GM12878 (cell line): ENCODE data around the gene CCSER1. TPM values are rescaled to one million over a fixed set of nuclear protein-coding genes. Genes with fewer than 3 reads are reported as not detected.

ENCODE experiments used
- ATAC-seq: fragments of 200-7000 bp; cut with Tn5 transposase; 3 replicates; pipeline ENCODE4 v1.9.1; 2020; ENCODE audit warnings: mild to moderate bottlenecking, moderate library complexity
- BruUV-seq: library from RNA; stranded (reverse); fragments of 400-500 nt; replicated peaks from 2 replicates; lab custom pipeline; 2021; lab: Mats Ljungman, UMichigan
- CTCF ChIA-PET: fragments of 300-600 bp; sonication (Branson Sonifier 250); formaldehyde crosslinking; extraction: SDS; loops from one replicate; lab custom pipeline; 2021; ENCODE audit warnings: inconsistent platforms; lab: Yijun Ruan, JAX
- POLR2A ChIA-PET: fragments of 350-600 bp; formaldehyde crosslinking; extraction: SDS; loops from one replicate; lab custom pipeline; 2021; ENCODE audit warnings: inconsistent platforms; lab: Charles Lee
- RAD21 ChIA-PET: fragments of 300-600 bp; sonication (Branson Sonifier 250); formaldehyde crosslinking; loops from one replicate; lab custom pipeline; 2023; ENCODE audit warnings: antibody characterized with exemption; ENCODE audit not compliant: unreplicated experiment; lab: Charles Lee
- SMC1A ChIA-PET: fragments of 300-600 bp; sonication (Branson Sonifier 250); formaldehyde crosslinking; loops from one replicate; lab custom pipeline; 2023; ENCODE audit not compliant: unreplicated experiment, uncharacterized antibody; lab: Charles Lee
- DNase-seq: peaks from one replicate; pipeline ENCODE4 v3.0.0-alpha.2; 2011; ENCODE audit warnings: low read depth, low spot score
- FAIRE-seq: peaks from 3 replicates; lab custom pipeline; 2011; peaks lifted over from hg19 to GRCh38; lab: Jason Lieb, UNC
- H2AFZ ChIP-seq: 2 replicates; pipeline ENCODE4 v1.6.0; 2011; ENCODE audit warnings: low read depth, low read length, control low read depth; ENCODE audit not compliant: control insufficient read depth
- H3K27ac ChIP-seq: 2 replicates; pipeline ENCODE4 v1.5.1; 2011; ENCODE audit warnings: control low read depth; ENCODE audit not compliant: control insufficient read depth, insufficient read depth
- H3K27me3 ChIP-seq, 2 experiments: replicated peaks in 1 of 2; 2 replicates each; pipeline versions ENCODE4 v1.6.0 to v1.6.1; 2011; ENCODE audit warnings: low read length in 1 of 2; ENCODE audit not compliant: control insufficient read depth in 2 of 2, insufficient read depth in 2 of 2
- H3K36me3 ChIP-seq, 2 experiments: 2 replicates each; pipeline ENCODE4 v1.5.1; 2011; ENCODE audit warnings: low read length in 1 of 2; ENCODE audit not compliant: control insufficient read depth in 2 of 2, insufficient read depth in 2 of 2
- H3K4me1 ChIP-seq: 2 replicates; pipeline ENCODE4 v1.6.1; 2011; ENCODE audit warnings: mild to moderate bottlenecking, low read length, moderate library complexity, mixed read lengths; ENCODE audit not compliant: control insufficient read depth, insufficient read depth
- H3K4me2 ChIP-seq: 2 replicates; pipeline ENCODE4 v1.6.0; 2011; ENCODE audit warnings: control low read depth; ENCODE audit not compliant: control insufficient read depth, insufficient read depth
- H3K4me3 ChIP-seq: fragments of 200-600 bp; sonication (generic); 2 replicates; pipeline ENCODE4 v1.5.1; 2016
- H3K79me2 ChIP-seq: 2 replicates; pipeline ENCODE4 v1.6.0; 2011; ENCODE audit warnings: low read length; ENCODE audit not compliant: control insufficient read depth, insufficient read depth
- H3K9ac ChIP-seq: 2 replicates; pipeline ENCODE4 v1.8.0; 2011; ENCODE audit warnings: low read length, control low read depth, mixed read lengths; ENCODE audit not compliant: control insufficient read depth, insufficient read depth
- H3K9me3 ChIP-seq: replicated peaks from 3 replicates; pipeline ENCODE4 v1.5.1; 2011; ENCODE audit warnings: mild to moderate bottlenecking, low read length; ENCODE audit not compliant: control insufficient read depth, insufficient read depth
- H4K20me1 ChIP-seq: 2 replicates; pipeline ENCODE4 v1.6.0; 2011; ENCODE audit not compliant: control insufficient read depth, insufficient read depth
- ASH2L ChIP-seq: fragments of 300-600, 200-600 bp; sonication (generic); IDR thresholded peaks from 2 replicates; pipeline ENCODE4 v1.6.1; 2017; ENCODE audit warnings: low read depth, mild to moderate bottlenecking, borderline replicate concordance
- ATF2 ChIP-seq: IDR thresholded peaks from 2 replicates; pipeline ENCODE4 v1.6.1; 2012; ENCODE audit warnings: low read length, inconsistent platforms
- CBX3 ChIP-seq: fragments of 200-600 bp; sonication (generic); IDR thresholded peaks from 2 replicates; pipeline ENCODE4 v1.6.1; 2016; ENCODE audit warnings: low read depth, borderline replicate concordance
- CHD4 ChIP-seq: fragments of 200-600 bp; sonication (generic); IDR thresholded peaks from 2 replicates; pipeline ENCODE4 v1.6.1; 2016; ENCODE audit warnings: mild to moderate bottlenecking
- CUX1 ChIP-seq: IDR thresholded peaks from 2 replicates; pipeline ENCODE4 v1.6.1; 2012; ENCODE audit warnings: improper control_type of control experiment, low read depth, low read length; ENCODE audit not compliant: insufficient replicate concordance
- EP300 ChIP-seq, 2 experiments: fragments of 150-350 bp in 1 of 2; IDR thresholded peaks; 2 replicates each; pipeline ENCODE4 v1.6.1; 2011 to 2012; ENCODE audit warnings: low read depth in 2 of 2, low read length in 2 of 2, borderline replicate concordance in 1 of 2, improper control_type of control experiment in 1 of 2, inconsistent platforms in 1 of 2; ENCODE audit not compliant: control insufficient read depth in 1 of 2
- HSF1 ChIP-seq: fragments of 150-350 bp; IDR thresholded peaks from 2 replicates; pipeline ENCODE4 v1.6.1; 2014; ENCODE audit warnings: mild to moderate bottlenecking, low read depth, low read length
- LARP7 ChIP-seq: fragments of 450-650 bp; IDR thresholded peaks from 2 replicates; pipeline ENCODE4 v1.6.1; 2017; ENCODE audit warnings: mild to moderate bottlenecking
- MYB ChIP-seq: fragments of 150-350 bp; IDR thresholded peaks from 2 replicates; pipeline ENCODE4 v1.6.1; 2014; ENCODE audit warnings: mild to moderate bottlenecking, low read depth, low read length, borderline replicate concordance
- PAX5 ChIP-seq: IDR thresholded peaks from 2 replicates; pipeline ENCODE4 v1.6.1; 2011; ENCODE audit warnings: low read depth, low read length, borderline replicate concordance
- RCOR1 ChIP-seq: conservative IDR thresholded peaks from 2 replicates; pipeline ENCODE4 v1.6.1; 2012; ENCODE audit warnings: low read depth, low read length, improper control_type of control experiment
- SIX5 ChIP-seq: IDR thresholded peaks from 2 replicates; pipeline ENCODE4 v1.6.1; 2011; ENCODE audit warnings: mild to moderate bottlenecking, low read depth, low read length, moderate library complexity; ENCODE audit not compliant: severe bottlenecking
- SP1 ChIP-seq: IDR thresholded peaks from one replicate; pipeline ENCODE4 v1.6.1; 2011; ENCODE audit warnings: low read depth, low read length
- SREBF1 ChIP-seq: IDR thresholded peaks from 2 replicates; pipeline ENCODE4 v1.6.1; 2012; ENCODE audit warnings: mild to moderate bottlenecking, low read length
- YBX1 ChIP-seq: fragments of 450-650 bp; IDR thresholded peaks from 2 replicates; pipeline ENCODE4 v1.6.1; 2016; ENCODE audit warnings: antibody characterized with exemption
- ZSCAN29 ChIP-seq: fragments of 450-650 bp; IDR thresholded peaks from 2 replicates; pipeline ENCODE4 v1.6.1; 2017; ENCODE audit warnings: mild to moderate bottlenecking, moderate library complexity
- WGBS: methylation state at CpG from one replicate; pipeline ENCODE4 v1.1.6; 2016; ENCODE audit warnings: low lambda C conversion rate; ENCODE audit not compliant: insufficient replicate concordance, insufficient coverage; ENCODE audit errors: missing lambda C conversion rate; 5-methylcytosine and 5-hydroxymethylcytosine counted together
- in situ Hi-C: fragments of 300-500 bp; cut with MboI; formaldehyde crosslinking; loops from 9 replicates; pipeline ENCODE4 v1.14.3; 2018; ENCODE audit warnings: mixed read lengths
- intact Hi-C: fragments of 100-400 bp; cut with micrococcal nuclease; formaldehyde crosslinking; loops from one replicate; pipeline ENCODE4 v1.14.2; 2022; ENCODE audit not compliant: unreplicated experiment
- polyA plus RNA-seq, 11 experiments: library from polyadenylated mRNA; depleted of rRNA in 4 of 11; unstranded in 6 of 11; stranded (reverse) in 5 of 11; fragments of >200 nt; fragmentation: Nextera tagmentation in 4 of 11; fragmentation: Illumina TruSeq in 1 of 11; extraction: Ambion mirVana in 4 of 11; extraction: Trizol in 1 of 11; gene quantifications; 1 replicate in 1 of 11; 2 replicates in 10 of 11; pipeline versions ENCODE4 v1.2.1 to v1.2.3, GENCODE V29; 2011 to 2016; ENCODE audit warnings: inconsistent platforms in 2 of 11, missing spikeins in 2 of 11, low read depth in 1 of 11
- total RNA-seq, 4 experiments: library from RNA; depleted of rRNA in 3 of 4; stranded (reverse); fragments of >200 nt in 3 of 4; fragmentation: Illumina TruSeq in 1 of 4; extraction: Trizol in 1 of 4; gene quantifications; 2 replicates each; pipeline versions ENCODE4 v1.2.1 to v1.2.3, GENCODE V29; 2013 to 2021

Gene CCSER1
- total and polyA plus RNA-seq, 10 of the 15 experiments (the other 5 are each of a cell fraction or from before 2014, with no cell fraction given): 0.22 to 2.7 (median 1.0) TPM

- Histone ChIP-seq H3K9me3 (no peaks in the 10 kb centered on the region), H3K79me2 (no peaks in the 10 kb centered on the region), H3K4me2 (no peak overlapping the region), H3K4me1 (no peaks in the 10 kb centered on the region), H3K4me3 (no peak overlapping the region), H3K36me3 (no peaks in the 10 kb centered on the region), H3K27me3 (no peaks in the 10 kb centered on the region), H3K9ac (no peak overlapping the region), H4K20me1 (no peaks in the 10 kb centered on the region), H2AFZ (no peak overlapping the region), H3K27ac (no peak overlapping the region)
- intact Hi-C loops (no loop called here), in situ Hi-C loops (no loop called here)
- WGBS: 9% methylated on average over 6 of the region's 6 CpGs
- SMC1A ChIA-PET: no interaction called here
- DNase-seq (no peak), ATAC-seq (no peak), FAIRE-seq (no peak)
- no TSS peak for BruUV-seq
- CTCF ChIA-PET: interaction anchor here (1.7 kb wide), 1 partner anchor 38 kb away, joined by 4 read pairs; no protein-coding TSS in a partner anchor
- RAD21 ChIA-PET: no interaction called here
- POLR2A ChIA-PET: no interaction called here
- TF ChIP-seq CHD4: no peak
- TF ChIP-seq SREBF1: no peak
- TF ChIP-seq SIX5: no peak
- TF ChIP-seq YBX1: no peak
- no peak for TF ChIP-seq RCOR1
- no peak for TF ChIP-seq CUX1
- no peak for TF ChIP-seq CBX3
- no peak for TF ChIP-seq EP300 (IDR thresholded peaks at IDR 0.05; ENCODE audit: borderline replicate concordance in 1 of 2, control insufficient read depth in 1 of 2, low read depth in 2 of 2, low read length in 2 of 2)
- TF ChIP-seq LARP7: no peak
- no peak for TF ChIP-seq ASH2L
- TF ChIP-seq ATF2: no peak
- TF ChIP-seq MYB: no peak
- no peak for TF ChIP-seq SP1
- TF ChIP-seq ZSCAN29: no peak
- no peak for TF ChIP-seq HSF1
- TF ChIP-seq PAX5: no peak
Measured at GRCh38 chr4:90798948-90799347, 671.8 kb downstream of the CCSER1 start.
